H1 (cell line): ENCODE results near the gene PRKCD.

Source experiments
- CREB1 ChIP-seq: IDR thresholded peaks from 2 replicates; pipeline ENCODE4 v1.6.1; 2012; ENCODE audit warnings: inconsistent platforms
- CTCF ChIP-seq, 3 experiments: IDR thresholded peaks; 1 replicate in 2 of 3; 2 replicates in 1 of 3; pipeline versions ENCODE4 v1.5.1 to v1.6.1; 2011; ENCODE audit warnings: low read length in 3 of 3, mild to moderate bottlenecking in 3 of 3, inconsistent platforms in 2 of 3, low read depth in 1 of 3, moderate library complexity in 1 of 3; ENCODE audit not compliant: insufficient read depth in 1 of 3; ENCODE audit errors: control extremely low read depth in 1 of 3
- GABPA ChIP-seq: IDR thresholded peaks from 2 replicates; pipeline ENCODE4 v1.6.1; 2011; ENCODE audit warnings: mild to moderate bottlenecking, low read length, moderate library complexity, borderline replicate concordance; ENCODE audit not compliant: insufficient read depth
- KDM4A ChIP-seq: IDR thresholded peaks from one replicate; pipeline ENCODE4 v1.7.1; 2012; ENCODE audit warnings: low read depth, mild to moderate bottlenecking, moderate library complexity, low read length, inconsistent platforms; ENCODE audit not compliant: severe bottlenecking
- MAX ChIP-seq: IDR thresholded peaks from 2 replicates; pipeline ENCODE4 v1.6.1; 2012; ENCODE audit warnings: inconsistent platforms
- POLR2A ChIP-seq, 2 experiments: IDR thresholded peaks; 1 replicate in 1 of 2; 2 replicates in 1 of 2; pipeline ENCODE4 v1.6.1; 2011; ENCODE audit warnings: low read depth in 2 of 2, low read length in 2 of 2, mild to moderate bottlenecking in 2 of 2; ENCODE audit errors: control extremely low read depth in 1 of 2
- RAD21 ChIP-seq, 2 experiments: IDR thresholded peaks in 1 of 2; conservative IDR thresholded peaks in 1 of 2; 2 replicates each; pipeline ENCODE4 v1.6.1; 2011; ENCODE audit warnings: low read depth in 2 of 2, low read length in 2 of 2, improper control_type of control experiment in 1 of 2, inconsistent platforms in 1 of 2, mild to moderate bottlenecking in 1 of 2, moderate library complexity in 1 of 2
- RNF2 ChIP-seq: fragments of 200-900, 300-1000 bp; sonication (generic); IDR thresholded peaks from 2 replicates; pipeline ENCODE4 v1.7.1; 2016; ENCODE audit warnings: borderline replicate concordance, low read depth, mild to moderate bottlenecking, antibody characterized with exemption, low read length; ENCODE audit not compliant: poor library complexity, severe bottlenecking; ENCODE audit errors: missing control alignments
- SP2 ChIP-seq: IDR thresholded peaks from 2 replicates; pipeline ENCODE4 v1.6.1; 2012; ENCODE audit warnings: mild to moderate bottlenecking, low read length, inconsistent platforms
- SUZ12 ChIP-seq: fragments of 200-600 bp; sonication (generic); IDR thresholded peaks from 2 replicates; pipeline ENCODE4 v1.6.1; 2012; ENCODE audit warnings: mild to moderate bottlenecking, inconsistent platforms, low read length, moderate library complexity, mixed read lengths
- TAF7 ChIP-seq: optimal IDR thresholded peaks from 2 replicates; pipeline ENCODE3; 2011; ENCODE audit warnings: low read depth, mild to moderate bottlenecking, inconsistent platforms, low read length, moderate library complexity, borderline replicate concordance

DNA sequence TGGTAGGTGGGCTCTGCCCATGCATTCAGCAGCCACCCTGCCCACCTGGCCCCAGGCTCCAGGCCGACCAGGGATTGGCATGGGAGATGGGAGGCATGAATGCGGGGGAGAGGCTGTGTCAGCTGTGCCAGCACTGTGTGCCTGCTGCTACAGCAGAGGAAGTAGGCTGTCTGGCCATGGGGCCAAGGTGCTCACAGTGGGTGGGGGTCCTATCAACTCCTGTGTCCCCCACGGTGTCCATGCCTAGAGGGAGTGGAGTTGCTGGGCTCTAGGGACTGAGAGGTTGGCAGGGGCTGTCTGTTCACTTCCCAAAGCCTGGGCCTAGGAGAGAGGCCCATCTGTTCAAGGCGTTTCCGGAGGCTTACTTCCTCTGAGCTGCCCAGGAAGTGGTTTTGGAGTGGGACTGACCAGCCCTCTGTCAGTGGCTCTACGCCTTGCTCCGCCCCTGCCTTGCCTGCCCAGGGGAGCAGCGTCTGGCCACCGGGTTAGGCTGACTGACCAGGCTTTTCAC lies 5.8 kb downstream of the PRKCD start:
- TF ChIP-seq KDM4A (no peak), GABPA (no peak), CTCF (IDR thresholded peaks at IDR 0.05; ENCODE audit: control extremely low read depth in 1 of 3, insufficient read depth in 1 of 3, low read depth in 1 of 3, low read length in 3 of 3) (no peak), MAX (no peak), TAF7 (no peak), RNF2 (no peak), RAD21 (IDR thresholded peaks at IDR 0.05 in 1 of 2, conservative IDR thresholded peaks at IDR 0.05 in 1 of 2; ENCODE audit: low read depth in 2 of 2, low read length in 2 of 2) (no peak), POLR2A (IDR thresholded peaks at IDR 0.05; ENCODE audit: control extremely low read depth in 1 of 2, low read depth in 2 of 2, low read length in 2 of 2) (no peak), SP2 (no peak), SUZ12 (no peak), CREB1 (no peak)
